B cell (primary cell): ENCODE data around the gene FRYL.

Experiments used
- CTCF ChIP-seq: fragments of 200-600 bp; IDR thresholded peaks from one replicate; pipeline ENCODE4 v1.8.0; 2022; ENCODE audit warnings: antibody characterized with exemption, mild to moderate bottlenecking
- EZH2 ChIP-seq: IDR thresholded peaks from 2 replicates; pipeline ENCODE4 v1.6.1; 2012; ENCODE audit warnings: borderline replicate concordance, low read depth, mild to moderate bottlenecking, moderate library complexity, low read length; ENCODE audit not compliant: insufficient read depth, poor library complexity, severe bottlenecking

- TF ChIP-seq CTCF (no peak), EZH2 (no peak)
Observed at GRCh38 chr4:48484494-48485168, 295.4 kb downstream of the FRYL start.
